Ovary (tissue), 3 donors: ENCODE measurements around the gene IRAK1BP1.

Experiments
- EP300 ChIP-seq: sonication (generic); formaldehyde crosslinking; IDR thresholded peaks from one replicate; pipeline ENCODE4 v1.6.1; 2017; ENCODE audit warnings: antibody characterized with exemption
- POLR2A ChIP-seq: fragments of 450-650 bp; IDR thresholded peaks from one replicate; pipeline ENCODE4 v1.6.1; 2017; ENCODE audit warnings: antibody characterized with exemption, mild to moderate bottlenecking, moderate library complexity
- TF ChIP-seq, protein P1 (sequence below), 3 donors: fragments of 450-650 bp in 2 of 3; fragments of 200-600 bp in 1 of 3; IDR thresholded peaks; one replicate each; pipeline versions ENCODE4 v1.5.1 to v1.8.0; 2016 to 2022; ENCODE audit warnings: antibody characterized with exemption in 3 of 3, mild to moderate bottlenecking in 1 of 3
- donor health status: DM: no; HTN: no; CAD: no.

GRCh38 chr6:78911218-78911940 is 44.0 kb downstream of the IRAK1BP1 start:
- TF ChIP-seq, protein P1, sequence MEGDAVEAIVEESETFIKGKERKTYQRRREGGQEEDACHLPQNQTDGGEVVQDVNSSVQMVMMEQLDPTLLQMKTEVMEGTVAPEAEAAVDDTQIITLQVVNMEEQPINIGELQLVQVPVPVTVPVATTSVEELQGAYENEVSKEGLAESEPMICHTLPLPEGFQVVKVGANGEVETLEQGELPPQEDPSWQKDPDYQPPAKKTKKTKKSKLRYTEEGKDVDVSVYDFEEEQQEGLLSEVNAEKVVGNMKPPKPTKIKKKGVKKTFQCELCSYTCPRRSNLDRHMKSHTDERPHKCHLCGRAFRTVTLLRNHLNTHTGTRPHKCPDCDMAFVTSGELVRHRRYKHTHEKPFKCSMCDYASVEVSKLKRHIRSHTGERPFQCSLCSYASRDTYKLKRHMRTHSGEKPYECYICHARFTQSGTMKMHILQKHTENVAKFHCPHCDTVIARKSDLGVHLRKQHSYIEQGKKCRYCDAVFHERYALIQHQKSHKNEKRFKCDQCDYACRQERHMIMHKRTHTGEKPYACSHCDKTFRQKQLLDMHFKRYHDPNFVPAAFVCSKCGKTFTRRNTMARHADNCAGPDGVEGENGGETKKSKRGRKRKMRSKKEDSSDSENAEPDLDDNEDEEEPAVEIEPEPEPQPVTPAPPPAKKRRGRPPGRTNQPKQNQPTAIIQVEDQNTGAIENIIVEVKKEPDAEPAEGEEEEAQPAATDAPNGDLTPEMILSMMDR (IDR thresholded peaks at IDR 0.05): no peak
- TF ChIP-seq EP300: no peak
- TF ChIP-seq POLR2A: no peak
